Mammary epithelial cell (primary cell): ENCODE results near the gene OSTC.

ENCODE experiments used
- EZH2 ChIP-seq: IDR thresholded peaks from 2 replicates; pipeline ENCODE4 v1.6.1; 2012; ENCODE audit warnings: low read length, inconsistent platforms, borderline replicate concordance
- TF ChIP-seq, protein P1 (sequence below), 2 donors: IDR thresholded peaks in 1 of 2; conservative IDR thresholded peaks in 1 of 2; 2 replicates each; pipeline ENCODE4 v1.5.1; 2011 to 2012; ENCODE audit warnings: inconsistent platforms in 2 of 2, low read length in 2 of 2, mild to moderate bottlenecking in 2 of 2, control low read depth in 1 of 2, low read depth in 1 of 2; ENCODE audit not compliant: insufficient read depth in 1 of 2; ENCODE audit errors: extremely low read depth in 1 of 2

DNA sequence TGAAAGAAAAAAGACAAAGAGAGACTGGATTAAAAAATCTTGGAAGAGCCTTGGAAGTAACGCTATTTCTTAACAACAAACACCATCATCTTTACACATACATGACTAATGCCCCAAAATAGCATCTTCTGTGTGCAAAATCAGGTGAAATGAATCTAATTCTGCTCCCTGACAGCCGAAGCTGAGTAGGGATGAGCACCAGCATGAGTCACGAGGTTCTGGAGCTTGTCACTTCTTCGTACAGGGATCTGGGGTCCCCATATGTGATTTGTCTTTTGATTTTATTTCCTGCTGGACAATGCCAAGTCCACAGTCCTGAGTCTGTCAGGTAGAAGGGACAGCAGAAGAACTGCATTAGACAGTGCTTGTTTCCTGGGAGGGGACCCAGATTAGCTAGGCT is 55.9 kb downstream of the OSTC start:
- TF ChIP-seq, protein P1, sequence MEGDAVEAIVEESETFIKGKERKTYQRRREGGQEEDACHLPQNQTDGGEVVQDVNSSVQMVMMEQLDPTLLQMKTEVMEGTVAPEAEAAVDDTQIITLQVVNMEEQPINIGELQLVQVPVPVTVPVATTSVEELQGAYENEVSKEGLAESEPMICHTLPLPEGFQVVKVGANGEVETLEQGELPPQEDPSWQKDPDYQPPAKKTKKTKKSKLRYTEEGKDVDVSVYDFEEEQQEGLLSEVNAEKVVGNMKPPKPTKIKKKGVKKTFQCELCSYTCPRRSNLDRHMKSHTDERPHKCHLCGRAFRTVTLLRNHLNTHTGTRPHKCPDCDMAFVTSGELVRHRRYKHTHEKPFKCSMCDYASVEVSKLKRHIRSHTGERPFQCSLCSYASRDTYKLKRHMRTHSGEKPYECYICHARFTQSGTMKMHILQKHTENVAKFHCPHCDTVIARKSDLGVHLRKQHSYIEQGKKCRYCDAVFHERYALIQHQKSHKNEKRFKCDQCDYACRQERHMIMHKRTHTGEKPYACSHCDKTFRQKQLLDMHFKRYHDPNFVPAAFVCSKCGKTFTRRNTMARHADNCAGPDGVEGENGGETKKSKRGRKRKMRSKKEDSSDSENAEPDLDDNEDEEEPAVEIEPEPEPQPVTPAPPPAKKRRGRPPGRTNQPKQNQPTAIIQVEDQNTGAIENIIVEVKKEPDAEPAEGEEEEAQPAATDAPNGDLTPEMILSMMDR (conservative IDR thresholded peaks at IDR 0.05 in 1 of 2, IDR thresholded peaks at IDR 0.05 in 1 of 2; ENCODE audit: extremely low read depth in 1 of 2, insufficient read depth in 1 of 2, low read depth in 1 of 2, low read length in 2 of 2), result no peak
- no peak for TF ChIP-seq EZH2
